ENCODE measurements around the gene CHD2.
A peak's percentile ranks its signal among the peaks of the same experiment; 100 is the strongest.

CHD2 gene

DNA sequence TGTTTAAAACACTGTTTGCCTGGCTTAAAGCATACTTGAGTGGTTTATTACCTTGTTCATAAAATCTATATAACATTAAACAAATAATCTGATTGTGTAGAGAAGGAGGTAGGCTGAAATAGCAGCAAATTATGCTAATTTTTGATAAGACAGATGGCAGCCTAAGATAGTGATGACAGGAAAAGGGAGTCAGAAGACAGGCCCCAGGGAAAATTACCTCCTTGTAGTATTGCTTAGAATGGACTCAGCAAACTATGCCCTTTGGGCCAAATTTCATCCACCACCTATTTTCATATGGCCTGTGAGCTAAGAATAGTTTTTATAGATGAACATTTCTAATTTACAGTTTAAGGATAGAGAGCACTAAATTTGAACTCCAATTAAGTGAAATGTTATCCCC lies 37.8 kb downstream of the CHD2 start:
- no peak overlapping the region for H3K4me3 ChIP-seq (ENCODE audit: low read depth, low read length)
- no peak for DNase-seq (ENCODE audit: low read depth)
- TF ChIP-seq, protein P1, sequence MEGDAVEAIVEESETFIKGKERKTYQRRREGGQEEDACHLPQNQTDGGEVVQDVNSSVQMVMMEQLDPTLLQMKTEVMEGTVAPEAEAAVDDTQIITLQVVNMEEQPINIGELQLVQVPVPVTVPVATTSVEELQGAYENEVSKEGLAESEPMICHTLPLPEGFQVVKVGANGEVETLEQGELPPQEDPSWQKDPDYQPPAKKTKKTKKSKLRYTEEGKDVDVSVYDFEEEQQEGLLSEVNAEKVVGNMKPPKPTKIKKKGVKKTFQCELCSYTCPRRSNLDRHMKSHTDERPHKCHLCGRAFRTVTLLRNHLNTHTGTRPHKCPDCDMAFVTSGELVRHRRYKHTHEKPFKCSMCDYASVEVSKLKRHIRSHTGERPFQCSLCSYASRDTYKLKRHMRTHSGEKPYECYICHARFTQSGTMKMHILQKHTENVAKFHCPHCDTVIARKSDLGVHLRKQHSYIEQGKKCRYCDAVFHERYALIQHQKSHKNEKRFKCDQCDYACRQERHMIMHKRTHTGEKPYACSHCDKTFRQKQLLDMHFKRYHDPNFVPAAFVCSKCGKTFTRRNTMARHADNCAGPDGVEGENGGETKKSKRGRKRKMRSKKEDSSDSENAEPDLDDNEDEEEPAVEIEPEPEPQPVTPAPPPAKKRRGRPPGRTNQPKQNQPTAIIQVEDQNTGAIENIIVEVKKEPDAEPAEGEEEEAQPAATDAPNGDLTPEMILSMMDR (IDR thresholded peaks at IDR 0.05; ENCODE audit: low read depth, low read length, missing control alignments): no peak

DNA sequence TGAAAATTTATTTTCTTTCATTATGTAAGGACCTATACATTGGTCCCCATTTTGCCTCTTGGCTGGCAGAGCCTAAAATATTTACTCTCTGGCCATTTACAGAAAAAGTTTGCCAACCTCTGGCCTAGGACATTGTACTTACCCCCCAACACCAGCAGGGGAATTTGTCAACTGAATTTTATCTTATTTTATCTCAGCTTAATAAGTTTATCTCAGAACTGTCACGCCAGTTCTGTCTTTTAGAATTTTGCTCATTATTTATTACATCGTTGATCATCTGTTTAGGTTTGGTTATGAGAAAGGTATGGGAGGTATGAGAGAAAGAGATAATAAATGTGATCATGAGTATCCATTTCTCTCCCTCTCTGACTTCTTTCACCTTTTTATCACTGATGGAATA lies 38.3 kb downstream of the CHD2 start:
- no peak overlapping the region for H3K4me3 ChIP-seq (ENCODE audit: low read depth, low read length)
- TF ChIP-seq, protein P1 (IDR thresholded peaks at IDR 0.05; ENCODE audit: low read depth, low read length, missing control alignments): peak; percentile 16
- DNase-seq (ENCODE audit: low read depth): no peak

DNA sequence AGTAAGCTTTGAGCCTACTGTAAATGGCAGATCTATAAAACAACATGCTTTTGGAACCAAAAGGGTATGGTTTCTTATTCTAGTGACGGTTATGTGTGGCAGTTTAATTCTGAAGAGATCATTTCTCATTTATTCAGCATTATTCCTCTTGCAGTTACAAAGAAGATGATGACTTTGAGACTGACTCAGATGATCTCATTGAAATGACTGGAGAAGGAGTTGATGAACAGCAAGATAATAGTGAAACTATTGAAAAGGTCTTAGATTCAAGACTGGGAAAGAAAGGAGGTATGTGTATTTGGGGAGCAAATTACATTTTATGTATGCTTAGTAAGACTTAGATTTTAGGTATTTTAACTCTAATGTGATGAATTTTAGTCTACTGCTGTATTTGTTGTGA lies 41.5 kb downstream of the CHD2 start:
- TF ChIP-seq, protein P1 (IDR thresholded peaks at IDR 0.05; ENCODE audit: low read depth, low read length, missing control alignments): no peak
- no peak for DNase-seq (ENCODE audit: low read depth)
- H3K4me3 ChIP-seq (ENCODE audit: low read depth, low read length): no peak overlapping the region

DNA sequence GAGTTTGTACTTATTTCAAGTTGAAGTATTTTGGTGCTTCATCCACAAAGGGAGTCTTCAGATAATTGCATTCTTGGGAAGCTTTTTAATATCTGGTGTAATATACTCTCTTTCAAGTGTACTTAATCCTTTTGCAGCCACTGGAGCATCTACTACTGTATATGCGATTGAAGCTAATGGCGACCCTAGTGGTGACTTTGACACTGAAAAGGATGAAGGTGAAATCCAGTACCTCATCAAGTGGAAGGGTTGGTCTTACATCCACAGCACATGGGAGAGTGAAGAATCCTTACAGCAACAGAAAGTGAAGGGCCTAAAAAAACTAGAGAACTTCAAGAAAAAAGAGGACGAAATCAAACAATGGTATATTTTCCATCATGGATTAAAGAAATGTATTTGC lies 42.6 kb downstream of the CHD2 start:
- DNase-seq (ENCODE audit: low read depth): no peak
- TF ChIP-seq, protein P1 (IDR thresholded peaks at IDR 0.05; ENCODE audit: low read depth, low read length, missing control alignments): no peak
- no peak overlapping the region for H3K4me3 ChIP-seq (ENCODE audit: low read depth, low read length)

DNA sequence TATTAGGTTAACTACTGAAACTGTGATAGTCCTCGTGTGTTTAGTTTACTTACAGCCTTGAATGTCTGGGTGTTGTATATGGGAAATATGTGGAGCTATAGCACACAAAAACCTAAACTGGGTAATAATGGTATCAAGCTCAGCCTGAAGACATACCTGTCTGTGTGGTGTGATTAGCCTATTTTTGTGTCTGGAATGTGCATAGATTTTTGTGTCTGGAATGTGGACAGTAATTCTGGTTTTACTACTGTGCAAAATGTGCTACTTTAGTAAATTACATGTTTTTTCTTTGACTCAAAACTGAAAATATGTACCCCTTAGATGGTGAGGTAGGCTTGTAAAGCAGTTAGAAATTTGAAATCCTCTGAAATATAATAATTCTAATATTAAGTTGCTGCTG lies 43.5 kb downstream of the CHD2 start:
- no peak overlapping the region for H3K4me3 ChIP-seq (ENCODE audit: low read depth, low read length)
- TF ChIP-seq, protein P1 (IDR thresholded peaks at IDR 0.05; ENCODE audit: low read depth, low read length, missing control alignments): no peak
- no peak for DNase-seq (ENCODE audit: low read depth)

DNA sequence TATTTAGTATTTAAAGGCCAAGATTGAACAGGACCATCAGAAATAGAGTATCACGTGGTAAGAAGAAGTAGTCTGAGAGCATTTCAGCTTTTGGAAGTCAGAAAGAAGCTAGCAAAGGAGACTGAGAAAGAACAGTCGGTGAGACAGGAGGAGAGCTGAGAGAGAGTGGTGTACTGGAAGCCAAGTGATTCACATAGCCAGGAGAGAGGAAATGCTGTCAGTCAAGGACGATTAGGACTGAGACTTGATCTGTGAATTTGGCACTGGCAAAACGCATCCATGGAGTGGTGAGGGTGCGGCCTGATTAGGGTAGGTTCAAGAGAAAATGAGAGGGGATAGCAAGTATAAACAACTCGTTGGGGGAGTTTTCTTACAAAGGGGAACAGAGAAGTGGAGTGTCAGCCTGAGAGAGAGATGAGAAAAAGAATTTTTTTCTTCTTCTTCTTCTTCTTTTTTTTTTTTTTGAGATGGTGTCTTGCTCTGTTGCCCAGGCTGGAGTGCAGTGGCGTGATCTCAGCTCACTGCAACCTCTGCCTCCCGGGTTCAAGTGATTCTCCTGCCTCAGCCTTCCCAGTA lies 44.9 kb downstream of the CHD2 start:
- DNase-seq (ENCODE audit: low read depth): no peak
- TF ChIP-seq, protein P1 (IDR thresholded peaks at IDR 0.05; ENCODE audit: low read depth, low read length, missing control alignments): no peak
- H3K4me3 ChIP-seq (ENCODE audit: low read depth, low read length): no peak overlapping the region

DNA sequence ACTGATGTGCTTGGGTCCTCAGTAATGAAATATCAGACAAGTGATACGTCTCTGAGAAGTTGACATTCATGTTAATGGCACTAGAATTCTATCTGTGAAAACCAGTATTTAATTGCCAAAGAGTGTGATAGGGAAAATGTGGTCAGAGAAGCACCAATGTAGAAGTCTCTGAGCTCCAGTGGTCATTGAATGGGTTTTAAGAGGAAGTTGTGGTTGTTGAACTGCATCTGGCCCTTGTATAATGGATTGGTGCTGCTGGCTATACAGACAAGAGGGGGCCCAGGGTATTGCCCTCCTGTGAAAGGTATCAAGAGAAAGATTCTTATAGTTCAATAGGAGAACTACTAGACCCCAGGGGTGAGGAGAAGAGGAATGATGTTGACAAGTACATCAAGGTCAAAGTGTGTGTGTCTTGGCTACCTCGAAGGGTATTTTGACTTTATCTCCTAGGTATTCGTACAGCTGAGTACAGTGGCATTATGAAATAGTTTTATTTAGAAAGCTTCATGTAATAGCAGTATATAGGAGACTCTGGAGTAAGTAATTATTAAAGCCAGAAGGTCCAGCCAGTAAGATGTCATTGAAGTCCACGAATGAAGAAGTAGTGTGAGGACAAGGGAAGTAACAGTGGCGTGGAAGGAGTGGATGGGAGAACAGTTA lies 47.1 kb downstream of the CHD2 start:
- TF ChIP-seq, protein P1 (IDR thresholded peaks at IDR 0.05; ENCODE audit: low read depth, low read length, missing control alignments): no peak
- no peak for DNase-seq (ENCODE audit: low read depth)
- H3K4me3 ChIP-seq (ENCODE audit: low read depth, low read length): no peak overlapping the region
